Spleen (tissue), 11 donors: ENCODE results near the gene ADAM11. TPM values are rescaled to one million over a fixed set of nuclear protein-coding genes. Genes with fewer than 3 reads are reported as not detected.

ENCODE experiments used
- DNase-seq: peaks from one replicate; pipeline ENCODE4 v3.0.0-alpha.2; 2020
- H3K27ac ChIP-seq, 8 donors: fragments of 200-600 bp; sonication (generic) in 7 of 8; 1 replicate in 4 of 8; 2 replicates in 4 of 8; pipeline versions ENCODE4 v1.5.0 to v1.8.0; 2016 to 2021; ENCODE audit warnings: inconsistent platforms in 4 of 8, mild to moderate bottlenecking in 4 of 8, moderate library complexity in 1 of 8
- H3K27me3 ChIP-seq, 7 donors: fragments of 200-600 bp; sonication (generic) in 6 of 7; replicated peaks in 1 of 7; 1 replicate in 4 of 7; 2 replicates in 3 of 7; pipeline versions ENCODE4 v1.5.0 to v1.8.0; 2016 to 2021; ENCODE audit warnings: inconsistent platforms in 3 of 7, mild to moderate bottlenecking in 1 of 7
- H3K36me3 ChIP-seq, 6 donors: fragments of 200-600 bp; sonication (generic) in 5 of 6; 1 replicate in 4 of 6; 2 replicates in 2 of 6; pipeline versions ENCODE4 v1.5.0 to v1.8.0; 2016 to 2021; ENCODE audit warnings: inconsistent platforms in 2 of 6
- H3K4me1 ChIP-seq, 6 donors: fragments of 200-600 bp; sonication (generic) in 5 of 6; 1 replicate in 3 of 6; 2 replicates in 3 of 6; pipeline versions ENCODE4 v1.5.0 to v1.8.0; 2016 to 2021; ENCODE audit warnings: inconsistent platforms in 3 of 6
- H3K4me3 ChIP-seq, 8 donors: fragments of 200-600 bp; sonication (generic) in 7 of 8; 1 replicate in 4 of 8; 2 replicates in 4 of 8; pipeline versions ENCODE4 v1.5.0 to v1.8.0; 2016 to 2021; ENCODE audit warnings: inconsistent platforms in 4 of 8, mild to moderate bottlenecking in 4 of 8, moderate library complexity in 2 of 8
- H3K9me3 ChIP-seq, 8 donors: fragments of 200-600 bp; sonication (generic) in 7 of 8; 1 replicate in 4 of 8; 2 replicates in 4 of 8; pipeline versions ENCODE4 v1.5.0 to v1.8.0; 2016 to 2021; ENCODE audit warnings: inconsistent platforms in 4 of 8
- POLR2A ChIP-seq, 3 donors: fragments of 450-650 bp; IDR thresholded peaks; one replicate each; pipeline ENCODE4 v1.5.1; 2017; ENCODE audit warnings: antibody characterized with exemption in 3 of 3, mild to moderate bottlenecking in 1 of 3
- POLR2AphosphoS5 ChIP-seq, 3 donors: sonication (generic); formaldehyde crosslinking; IDR thresholded peaks; one replicate each; pipeline ENCODE4 v1.5.1; 2017; ENCODE audit warnings: antibody characterized with exemption in 3 of 3
- WGBS, 5 donors: extraction: QIAGEN DNeasy Blood & Tissue Kit in 3 of 5; methylation state at CpG; one replicate each; pipeline versions ENCODE4 v1.1.5 to v1.1.7; 2013 to 2018; 5-methylcytosine and 5-hydroxymethylcytosine counted together
- intact Hi-C: fragments of 100-400 bp; cut with DNase I; formaldehyde crosslinking; loops from one replicate; pipeline ENCODE4 v1.15.0; 2023; ENCODE audit warnings: low total_unique reads
- polyA plus RNA-seq, 3 donors: library from polyadenylated mRNA; stranded (reverse); fragments of 200-250 nt; gene quantifications; one replicate each; pipeline ENCODE4 v1.2.1, GENCODE V29; 2013
- total RNA-seq, 7 donors: library from RNA; depleted of rRNA in 3 of 7; stranded (reverse); fragments of >200 nt in 3 of 7; fragmentation: NEBNext Ultra II Directional in 4 of 7; extraction: Animal tissue kit (Norgen Biotek cat#: 25700) in 4 of 7; gene quantifications; one replicate each; pipeline versions ENCODE4 v1.1.0 to v1.2.1, GENCODE V29; 2016 to 2021
- TF ChIP-seq, protein P1 (sequence below), 11 experiments: fragments of 200-600 bp in 7 of 11; fragments of 450-650 bp in 4 of 11; sonication (generic) in 4 of 11; IDR thresholded peaks in 8 of 11; conservative IDR thresholded peaks in 3 of 11; 1 replicate in 7 of 11; 2 replicates in 4 of 11; pipeline versions ENCODE4 v1.4.0 to v1.8.0; 2016 to 2021; ENCODE audit warnings: antibody characterized with exemption in 11 of 11, inconsistent platforms in 4 of 11, mild to moderate bottlenecking in 1 of 11
- donor health status: healthy with polysubstance abuse.
- donor health status: DM: no; HTN: no; CAD: no; lungs with moderate emphysema.
- donor health status: DM: no; HTN: no; CAD: no.
- donor health status: Bipolar disorder and iron deficiency.
- donor health status: healthy.
- donor health status: DM: no; HTN: no; CAD: no.
- donor health status: DM: yes; HTN: yes; CAD: no.

ADAM11 gene
- total and polyA plus RNA-seq, 10 donors, result 0.10 to 0.79 (median 0.29) TPM; not detected in 1

DNA sequence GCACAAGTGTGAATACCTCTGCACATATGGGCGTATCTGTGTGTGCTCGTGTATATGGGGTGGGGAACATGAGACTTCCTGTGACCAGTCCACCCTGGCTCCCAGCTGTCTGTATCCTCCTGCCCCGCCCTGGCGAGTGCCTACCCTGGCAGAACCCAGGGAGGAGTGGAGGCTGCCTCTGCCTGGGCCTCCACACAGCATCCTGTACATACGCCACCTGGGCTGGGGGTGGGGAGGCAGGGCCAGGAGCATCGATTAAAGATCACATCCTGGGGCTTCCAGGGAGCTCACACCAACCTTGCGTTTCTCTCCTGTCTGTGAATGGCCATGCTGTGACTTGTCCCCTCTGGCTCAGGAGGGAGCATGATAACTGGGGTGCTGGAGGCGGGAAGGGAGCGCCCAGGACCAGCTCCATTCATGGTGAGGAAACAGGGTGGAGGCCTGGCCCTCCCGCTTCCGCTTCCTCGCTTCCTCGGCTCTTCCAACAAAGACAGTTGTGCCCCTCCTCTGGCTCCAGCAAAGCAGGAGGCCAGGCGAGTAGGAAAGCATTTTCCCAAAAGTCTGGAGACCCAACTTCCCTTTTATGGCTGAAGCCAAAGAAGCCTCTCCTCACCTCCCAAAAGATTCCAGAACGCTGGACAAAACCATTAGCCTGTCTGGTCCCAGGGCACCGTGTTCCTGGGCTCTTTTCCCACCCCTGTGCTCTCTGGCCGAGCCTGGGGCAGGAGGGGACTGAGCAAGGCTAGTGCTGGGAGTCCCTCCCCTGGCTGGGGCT is 22.9 kb downstream of the ADAM11 start:
- Histone ChIP-seq H3K36me3 (no peaks in the 10 kb centered on the region), H3K9me3 (no peaks in the 10 kb centered on the region), H3K27me3 (peaks cover 0 to 47% (median 5%) of the 10 kb centered on the region in 7 donors), H3K4me1 (peaks cover 5 to 29% (median 11%) of the 10 kb centered on the region in 6 donors), H3K4me3 (no peak overlapping the region), H3K27ac (peak overlapping the region in 1 of 8 donors; percentile 11)
- intact Hi-C loops, result no loop called here
- TF ChIP-seq, protein P1, sequence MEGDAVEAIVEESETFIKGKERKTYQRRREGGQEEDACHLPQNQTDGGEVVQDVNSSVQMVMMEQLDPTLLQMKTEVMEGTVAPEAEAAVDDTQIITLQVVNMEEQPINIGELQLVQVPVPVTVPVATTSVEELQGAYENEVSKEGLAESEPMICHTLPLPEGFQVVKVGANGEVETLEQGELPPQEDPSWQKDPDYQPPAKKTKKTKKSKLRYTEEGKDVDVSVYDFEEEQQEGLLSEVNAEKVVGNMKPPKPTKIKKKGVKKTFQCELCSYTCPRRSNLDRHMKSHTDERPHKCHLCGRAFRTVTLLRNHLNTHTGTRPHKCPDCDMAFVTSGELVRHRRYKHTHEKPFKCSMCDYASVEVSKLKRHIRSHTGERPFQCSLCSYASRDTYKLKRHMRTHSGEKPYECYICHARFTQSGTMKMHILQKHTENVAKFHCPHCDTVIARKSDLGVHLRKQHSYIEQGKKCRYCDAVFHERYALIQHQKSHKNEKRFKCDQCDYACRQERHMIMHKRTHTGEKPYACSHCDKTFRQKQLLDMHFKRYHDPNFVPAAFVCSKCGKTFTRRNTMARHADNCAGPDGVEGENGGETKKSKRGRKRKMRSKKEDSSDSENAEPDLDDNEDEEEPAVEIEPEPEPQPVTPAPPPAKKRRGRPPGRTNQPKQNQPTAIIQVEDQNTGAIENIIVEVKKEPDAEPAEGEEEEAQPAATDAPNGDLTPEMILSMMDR (IDR thresholded peaks at IDR 0.05 in 8 of 11, conservative IDR thresholded peaks at IDR 0.05 in 3 of 11), result no peak
- no peak for TF ChIP-seq POLR2A (IDR thresholded peaks at IDR 0.05)
- no peak for TF ChIP-seq POLR2AphosphoS5 (IDR thresholded peaks at IDR 0.05)
- 46 to 65% (median 56%) methylated on average over 8 to 17 of the region's 17 CpGs for WGBS, 5 donors
- peak; percentile 59 for DNase-seq

DNA sequence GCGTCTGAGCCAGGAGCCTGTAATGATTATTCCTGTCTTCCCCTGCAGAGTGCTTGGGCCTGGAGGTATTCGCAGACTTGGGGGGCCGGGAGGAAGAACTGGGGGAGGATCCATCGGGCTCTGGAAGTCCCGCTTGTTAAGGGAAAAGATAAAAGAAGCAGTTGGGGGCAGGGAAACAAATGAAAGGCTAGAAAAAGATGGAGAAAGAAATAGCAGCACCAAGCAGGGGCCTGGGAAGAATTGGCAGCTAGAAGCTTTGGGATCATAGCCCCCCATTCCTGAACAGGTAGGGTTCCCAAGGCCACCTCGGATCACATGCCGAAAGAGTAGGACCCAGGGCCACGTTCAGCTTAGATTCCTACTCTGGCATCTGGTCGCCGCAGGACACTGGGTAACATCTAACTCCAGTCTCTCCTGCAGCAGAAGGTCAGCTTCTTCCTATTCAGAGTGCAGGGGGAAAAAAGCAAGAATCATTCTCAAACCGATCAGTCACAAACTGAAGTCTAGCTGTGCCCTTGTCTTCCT is 23.6 kb downstream of the ADAM11 start:
- no peaks in the 10 kb centered on the region for H3K9me3 ChIP-seq
- 50 to 72% (median 70%) methylated on average over 11 of the region's 11 CpGs for WGBS, 5 donors
- H3K4me3 ChIP-seq, result no peak overlapping the region
- intact Hi-C loops, result no loop called here
- H3K27me3 ChIP-seq, result peaks cover 0 to 45% (median 5%) of the 10 kb centered on the region in 7 donors
- peaks cover 5 to 29% (median 11%) of the 10 kb centered on the region in 6 donors for H3K4me1 ChIP-seq
- H3K27ac ChIP-seq, result peak overlapping the region in 1 of 8 donors; percentile 11
- no peaks in the 10 kb centered on the region for H3K36me3 ChIP-seq
- TF ChIP-seq POLR2AphosphoS5 (IDR thresholded peaks at IDR 0.05), result no peak
- TF ChIP-seq POLR2A (IDR thresholded peaks at IDR 0.05), result no peak
- TF ChIP-seq, protein P1 (IDR thresholded peaks at IDR 0.05 in 8 of 11, conservative IDR thresholded peaks at IDR 0.05 in 3 of 11), result no peak
- peak; percentile 29 for DNase-seq

DNA sequence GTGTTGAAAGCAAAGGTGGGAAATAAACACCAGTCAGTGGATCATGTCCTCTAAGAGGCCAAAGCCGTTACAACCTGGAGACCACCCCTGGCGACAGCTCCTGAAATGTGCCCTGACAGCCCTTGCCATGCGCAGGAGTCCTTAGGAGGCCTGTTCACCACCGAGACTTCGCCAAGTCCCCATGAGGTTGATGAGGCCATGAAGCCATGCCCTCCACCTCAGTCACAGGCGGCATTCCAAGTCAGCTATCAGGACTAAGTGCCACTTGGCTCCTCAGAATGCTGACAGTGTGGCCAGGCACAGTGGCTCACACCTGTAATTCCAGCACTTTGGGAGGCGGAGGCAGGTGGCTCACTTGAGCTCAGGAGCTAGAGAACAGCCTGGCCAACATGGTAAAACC is 27.1 kb downstream of the ADAM11 start:
- Histone ChIP-seq H3K27ac (no peak overlapping the region), H3K27me3 (peaks cover 0 to 18% (median 0%) of the 10 kb centered on the region in 7 donors), H3K9me3 (no peaks in the 10 kb centered on the region), H3K4me3 (no peak overlapping the region), H3K4me1 (peaks cover 0 to 16% (median 0%) of the 10 kb centered on the region in 6 donors), H3K36me3 (no peaks in the 10 kb centered on the region)
- 91 to 95% (median 94%) methylated on average over 4 to 7 of the region's 7 CpGs for WGBS, 5 donors
- DNase-seq, result peak; percentile 68
- no peak for TF ChIP-seq POLR2AphosphoS5 (IDR thresholded peaks at IDR 0.05)
- TF ChIP-seq, protein P1 (IDR thresholded peaks at IDR 0.05 in 8 of 11, conservative IDR thresholded peaks at IDR 0.05 in 3 of 11), result no peak
- TF ChIP-seq POLR2A (IDR thresholded peaks at IDR 0.05), result no peak
- intact Hi-C loops, result no loop called here

DNA sequence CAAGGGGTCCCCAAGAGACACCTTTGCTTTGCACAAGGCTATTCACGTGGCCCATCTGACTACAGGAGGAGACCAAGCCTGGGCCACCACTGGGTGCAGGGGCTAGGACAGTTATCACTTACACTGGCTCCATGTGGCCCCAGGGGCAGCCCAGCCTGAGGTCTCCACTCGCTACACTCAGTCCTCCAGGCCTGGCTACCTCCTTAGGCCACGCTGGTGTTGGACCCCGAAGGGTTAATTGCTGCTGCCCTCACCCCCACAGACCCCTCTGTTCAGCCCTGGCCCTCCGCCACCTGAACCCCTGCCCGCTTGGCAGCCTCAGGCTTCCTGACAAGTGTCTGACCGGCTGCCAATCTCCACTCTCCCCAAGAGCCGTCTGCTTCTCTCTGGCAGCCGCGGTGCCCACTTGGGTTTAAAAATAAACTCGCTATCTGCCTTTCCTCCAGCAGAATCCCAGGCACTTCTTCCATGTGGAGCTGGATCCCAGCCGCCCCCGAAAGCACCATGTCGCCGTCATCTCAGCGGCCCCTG is 27.8 kb downstream of the ADAM11 start:
- DNase-seq, result peak; percentile 64
- peaks cover 0 to 13% (median 0%) of the 10 kb centered on the region in 7 donors for H3K27me3 ChIP-seq
- no peaks in the 10 kb centered on the region for H3K9me3 ChIP-seq
- TF ChIP-seq POLR2A (IDR thresholded peaks at IDR 0.05), result no peak
- WGBS, 5 donors, result 56 to 75% (median 60%) methylated on average over 15 to 16 of the region's 16 CpGs
- peaks cover 0 to 11% (median 0%) of the 10 kb centered on the region in 6 donors for H3K4me1 ChIP-seq
- H3K36me3 ChIP-seq, result no peaks in the 10 kb centered on the region
- intact Hi-C loops, result no loop called here
- H3K27ac ChIP-seq, result no peak overlapping the region
- no peak overlapping the region for H3K4me3 ChIP-seq
